AG20443 (cell line): ENCODE data around the gene RANBP3L.

Source experiments
- DNase-seq: peaks from one replicate; pipeline ENCODE4 v3.0.0; 2012; ENCODE audit warnings: low spot score, mixed read lengths

Gene RANBP3L

GRCh38 chr5:36243653-36244052, 58.0 kb downstream of the RANBP3L start:
- DNase-seq = no peak

- peak; percentile 15 for DNase-seq
Observed at GRCh38 chr5:36242534-36243485, 58.9 kb downstream of the RANBP3L start.

GRCh38 chr5:36241631-36242533, 59.8 kb downstream of the RANBP3L start, which contains the start of gene NADK2:
Gene NADK2 (minus strand): TSS chr5:36241925. CDS start chr5:36241798, 127 bp downstream.
- DNase-seq = peak; percentile 97

- peak; percentile 81 for DNase-seq
Observed at GRCh38 chr5:36240779-36241630, 60.7 kb downstream of the RANBP3L start.

GRCh38 chr5:36239370-36240293, 62.1 kb downstream of the RANBP3L start:
- DNase-seq = no peak

- no peak for DNase-seq
Observed at GRCh38 chr5:36238502-36239295, 63.0 kb downstream of the RANBP3L start.

GRCh38 chr5:36237751-36238150, 64.0 kb downstream of the RANBP3L start:
- no peak for DNase-seq

- no peak for DNase-seq
Observed at GRCh38 chr5:36236801-36237200, 64.9 kb downstream of the RANBP3L start.

- no peak for DNase-seq
Observed at GRCh38 chr5:36232533-36232932, 69.2 kb downstream of the RANBP3L start.

GRCh38 chr5:36230151-36230790, 71.4 kb downstream of the RANBP3L start:
- no peak for DNase-seq

GRCh38 chr5:36228505-36228904, 73.2 kb downstream of the RANBP3L start:
- no peak for DNase-seq

- DNase-seq = no peak
Observed at GRCh38 chr5:36227046-36227445, 74.7 kb downstream of the RANBP3L start.

GRCh38 chr5:36222620-36223019, 79.1 kb downstream of the RANBP3L start:
- no peak for DNase-seq

- no peak for DNase-seq
Observed at GRCh38 chr5:36217988-36218387, 83.7 kb downstream of the RANBP3L start.

- DNase-seq = no peak
Observed at GRCh38 chr5:36217567-36217966, 84.1 kb downstream of the RANBP3L start.

- no peak for DNase-seq
Observed at GRCh38 chr5:36215910-36216309, 85.8 kb downstream of the RANBP3L start.

GRCh38 chr5:36214436-36214835, 87.3 kb downstream of the RANBP3L start:
- DNase-seq = no peak

- DNase-seq = no peak
Observed at GRCh38 chr5:36209664-36210063, 92.0 kb downstream of the RANBP3L start.

- no peak for DNase-seq
Observed at GRCh38 chr5:36208786-36209185, 92.9 kb downstream of the RANBP3L start.
